IPS-20b (cell line): ENCODE results near the gene KCNJ18.
"Not testable (repeated sequence)": the region's sequence is repeated elsewhere in the genome, so short reads cannot be mapped to it uniquely, and the experiment has no call there.

Source experiments
- H3K27ac ChIP-seq: one replicate; pipeline ENCODE4 v1.5.1; 2013; ENCODE audit warnings: low read length
- H3K27me3 ChIP-seq: 2 replicates; pipeline ENCODE4 v1.6.1; 2013; ENCODE audit warnings: mild to moderate bottlenecking, low read length, inconsistent platforms; ENCODE audit not compliant: insufficient read depth
- H3K36me3 ChIP-seq: 2 replicates; pipeline ENCODE4 v1.6.1; 2013; ENCODE audit warnings: low read depth, mild to moderate bottlenecking, inconsistent platforms, low read length, moderate library complexity; ENCODE audit not compliant: insufficient read depth
- H3K4me1 ChIP-seq: 2 replicates; pipeline ENCODE4 v1.6.1; 2013; ENCODE audit warnings: mild to moderate bottlenecking, control low read depth, inconsistent platforms, low read length, moderate library complexity; ENCODE audit not compliant: insufficient read depth
- H3K4me3 ChIP-seq: 2 replicates; pipeline ENCODE4 v1.5.1; 2013; ENCODE audit warnings: mild to moderate bottlenecking, low read length, inconsistent platforms
- H3K9ac ChIP-seq: 2 replicates; pipeline ENCODE4 v1.6.1; 2013; ENCODE audit warnings: low read depth, mild to moderate bottlenecking, inconsistent platforms, low read length, moderate library complexity
- H3K9me3 ChIP-seq: 2 replicates; pipeline ENCODE4 v1.6.1; 2013; ENCODE audit warnings: mild to moderate bottlenecking, low read depth, low read length, inconsistent platforms; ENCODE audit not compliant: insufficient read depth

The KCNJ18 gene

GRCh38 chr17:21702521-21702920 is 10.2 kb downstream of the KCNJ18 start:
- not testable (repeated sequence) for H3K9ac ChIP-seq, H3K27me3 ChIP-seq, H3K4me3 ChIP-seq, H3K9me3 ChIP-seq, H3K27ac ChIP-seq, H3K36me3 ChIP-seq, H3K4me1 ChIP-seq

DNA sequence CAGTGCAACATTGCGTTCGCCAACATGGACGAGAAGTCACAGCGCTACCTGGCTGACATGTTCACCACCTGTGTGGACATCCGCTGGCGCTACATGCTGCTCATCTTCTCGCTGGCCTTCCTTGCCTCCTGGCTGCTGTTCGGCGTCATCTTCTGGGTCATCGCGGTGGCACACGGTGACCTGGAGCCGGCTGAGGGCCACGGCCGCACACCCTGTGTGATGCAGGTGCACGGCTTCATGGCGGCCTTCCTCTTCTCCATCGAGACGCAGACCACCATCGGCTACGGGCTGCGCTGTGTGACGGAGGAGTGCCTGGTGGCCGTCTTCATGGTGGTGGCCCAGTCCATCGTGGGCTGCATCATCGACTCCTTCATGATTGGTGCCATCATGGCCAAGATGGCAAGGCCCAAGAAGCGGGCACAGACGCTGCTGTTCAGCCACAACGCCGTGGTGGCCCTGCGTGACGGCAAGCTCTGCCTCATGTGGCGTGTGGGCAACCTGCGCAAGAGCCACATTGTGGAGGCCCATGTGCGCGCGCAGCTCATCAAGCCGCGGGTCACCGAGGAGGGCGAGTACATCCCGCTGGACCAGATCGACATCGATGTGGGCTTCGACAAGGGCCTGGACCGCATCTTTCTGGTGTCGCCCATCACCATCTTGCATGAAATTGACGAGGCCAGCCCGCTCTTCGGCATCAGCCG is 10.8 kb downstream of the KCNJ18 start:
- not testable (repeated sequence) for H3K27me3 ChIP-seq, H3K36me3 ChIP-seq, H3K4me1 ChIP-seq, H3K27ac ChIP-seq, H3K4me3 ChIP-seq, H3K9ac ChIP-seq, H3K9me3 ChIP-seq

GRCh38 chr17:21703891-21704872 is 11.9 kb downstream of the KCNJ18 start:
- not testable (repeated sequence) for H3K9ac ChIP-seq, H3K27ac ChIP-seq, H3K27me3 ChIP-seq, H3K9me3 ChIP-seq, H3K36me3 ChIP-seq, H3K4me1 ChIP-seq, H3K4me3 ChIP-seq

DNA sequence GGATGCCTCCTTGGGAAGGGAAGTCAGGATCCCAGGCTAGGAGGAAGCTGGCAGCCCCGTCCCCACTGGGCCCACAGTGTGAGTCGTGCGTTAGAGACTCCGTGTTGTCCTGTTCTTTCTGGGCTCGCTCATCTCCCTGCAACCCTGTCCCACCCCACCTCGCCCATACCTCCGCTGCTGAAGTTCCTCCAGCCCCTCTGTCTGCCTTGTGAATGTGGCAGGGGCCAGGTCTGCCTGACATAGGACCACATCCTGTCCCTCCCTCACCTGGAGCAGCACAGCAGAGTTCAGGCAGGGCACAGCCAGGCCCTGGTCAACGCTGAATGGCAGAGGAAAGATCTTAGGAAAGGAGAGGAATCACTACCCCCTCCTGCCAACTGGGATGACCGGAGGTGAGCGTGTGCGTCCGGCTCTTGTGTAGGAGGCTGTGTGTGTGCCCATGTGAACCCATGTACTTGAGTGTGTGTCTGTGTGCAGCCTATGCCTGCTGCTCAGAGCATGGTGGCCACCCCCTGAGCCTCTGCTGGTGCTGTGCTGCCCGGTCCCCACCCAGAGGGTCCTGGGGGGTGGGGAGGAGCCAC is 12.8 kb downstream of the KCNJ18 start:
- H3K9ac ChIP-seq = no peak overlapping the region
- no peak overlapping the region for H3K4me3 ChIP-seq
- no peaks in the 10 kb centered on the region for H3K27me3 ChIP-seq
- no peaks in the 10 kb centered on the region for H3K36me3 ChIP-seq
- H3K9me3 ChIP-seq = no peaks in the 10 kb centered on the region
- no peak overlapping the region for H3K27ac ChIP-seq
- H3K4me1 ChIP-seq = no peaks in the 10 kb centered on the region

- not testable (repeated sequence) for H3K4me3 ChIP-seq, H3K27ac ChIP-seq, H3K9ac ChIP-seq, H3K27me3 ChIP-seq, H3K36me3 ChIP-seq, H3K9me3 ChIP-seq, H3K4me1 ChIP-seq
These were observed 13.4 kb downstream of the KCNJ18 start for GRCh38 chr17:21705746-21706145.

DNA sequence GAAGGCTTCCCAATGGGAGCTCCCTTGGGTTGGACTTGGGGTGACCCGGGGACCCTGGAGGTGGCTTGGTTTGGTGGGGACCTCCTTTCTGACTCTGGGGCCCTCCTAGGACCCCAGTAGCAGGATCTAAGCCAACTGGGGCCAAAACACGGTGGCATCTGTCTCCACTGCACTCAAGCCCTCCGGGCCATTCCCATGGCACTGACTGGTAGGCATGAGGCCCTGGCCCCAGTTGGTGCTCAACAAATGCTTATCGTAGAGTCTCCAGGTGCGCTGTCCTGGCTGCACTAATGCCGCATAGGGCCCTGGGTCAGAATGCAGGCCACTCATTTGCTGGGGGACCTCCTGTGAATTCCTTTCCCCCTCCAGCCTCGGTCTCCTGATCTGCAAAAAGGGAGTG is 14.2 kb downstream of the KCNJ18 start:
- H3K9me3 ChIP-seq, H3K4me1 ChIP-seq, H3K36me3 ChIP-seq, H3K27ac ChIP-seq, H3K27me3 ChIP-seq, H3K4me3 ChIP-seq, H3K9ac ChIP-seq: not testable (repeated sequence)

DNA sequence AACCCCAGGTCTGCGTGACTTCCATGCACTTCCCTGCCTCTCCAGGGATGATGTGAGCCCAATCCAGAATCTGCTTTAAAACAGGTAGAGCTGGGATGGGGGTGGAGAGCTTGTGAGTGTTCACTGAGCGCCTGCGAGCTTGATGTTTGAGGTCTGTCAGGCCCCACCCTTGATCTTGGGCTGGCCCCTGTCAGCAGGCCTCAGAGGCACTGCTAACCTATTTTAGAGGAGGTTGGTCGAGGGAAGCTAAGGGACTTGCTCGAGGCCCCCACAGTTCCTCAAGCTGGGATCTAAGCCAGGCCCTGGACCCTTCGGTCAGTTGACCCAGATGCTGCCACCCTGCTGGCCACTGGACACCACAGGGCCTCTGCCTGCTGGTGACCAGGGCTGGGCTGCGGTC is 14.8 kb downstream of the KCNJ18 start:
- H3K27me3 ChIP-seq, H3K36me3 ChIP-seq, H3K9ac ChIP-seq, H3K4me3 ChIP-seq, H3K9me3 ChIP-seq, H3K27ac ChIP-seq, H3K4me1 ChIP-seq: not testable (repeated sequence)

DNA sequence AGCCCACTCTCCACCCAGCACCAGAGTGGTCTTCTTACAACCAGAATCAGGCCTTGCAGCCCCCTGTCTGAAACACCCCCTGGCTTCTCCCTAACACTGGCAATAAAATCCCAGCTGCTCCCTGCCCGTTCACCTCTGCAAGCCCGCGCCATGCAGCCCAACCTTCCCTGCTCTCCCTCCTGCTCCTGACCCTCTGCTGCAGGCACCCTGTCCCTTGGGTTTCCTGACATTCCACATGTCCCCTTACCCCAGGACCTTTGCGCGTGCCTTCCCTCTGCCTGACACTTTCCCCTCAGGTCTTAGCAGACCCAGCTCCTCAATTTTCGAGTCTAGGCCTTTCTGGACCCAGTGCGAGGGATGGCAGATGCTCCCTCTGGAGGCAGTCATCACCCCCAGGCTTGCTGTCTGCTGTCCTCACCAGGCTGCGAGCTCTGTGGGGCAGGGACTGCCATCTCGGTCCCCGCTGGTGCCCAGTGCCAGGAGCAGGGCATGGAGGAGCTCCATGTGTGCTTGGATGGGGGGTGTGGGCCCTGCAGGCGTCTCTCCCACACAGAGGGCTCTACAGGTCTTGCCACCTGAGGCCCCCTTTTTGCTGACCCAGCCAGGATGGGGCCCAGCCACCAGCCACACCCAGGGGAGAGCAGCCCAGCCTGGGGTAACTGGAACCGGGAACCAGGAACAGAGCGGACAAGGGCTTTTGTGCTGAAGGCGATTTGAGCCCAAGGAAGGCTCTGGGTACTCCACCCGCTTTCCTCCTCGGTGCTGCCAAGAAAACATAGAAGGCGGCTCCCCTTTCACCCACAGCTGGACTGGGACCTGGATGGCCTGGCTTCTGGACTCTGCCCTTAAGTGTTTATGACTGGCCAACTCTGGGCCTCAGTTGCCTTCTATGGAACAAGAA is 15.6 kb downstream of the KCNJ18 start:
- not testable (repeated sequence) for H3K27ac ChIP-seq, H3K9ac ChIP-seq, H3K4me3 ChIP-seq, H3K9me3 ChIP-seq, H3K36me3 ChIP-seq, H3K27me3 ChIP-seq, H3K4me1 ChIP-seq

- H3K27ac ChIP-seq, H3K9ac ChIP-seq, H3K27me3 ChIP-seq, H3K4me3 ChIP-seq, H3K4me1 ChIP-seq, H3K36me3 ChIP-seq, H3K9me3 ChIP-seq: not testable (repeated sequence)
These were observed 16.6 kb downstream of the KCNJ18 start for GRCh38 chr17:21708612-21709535.

DNA sequence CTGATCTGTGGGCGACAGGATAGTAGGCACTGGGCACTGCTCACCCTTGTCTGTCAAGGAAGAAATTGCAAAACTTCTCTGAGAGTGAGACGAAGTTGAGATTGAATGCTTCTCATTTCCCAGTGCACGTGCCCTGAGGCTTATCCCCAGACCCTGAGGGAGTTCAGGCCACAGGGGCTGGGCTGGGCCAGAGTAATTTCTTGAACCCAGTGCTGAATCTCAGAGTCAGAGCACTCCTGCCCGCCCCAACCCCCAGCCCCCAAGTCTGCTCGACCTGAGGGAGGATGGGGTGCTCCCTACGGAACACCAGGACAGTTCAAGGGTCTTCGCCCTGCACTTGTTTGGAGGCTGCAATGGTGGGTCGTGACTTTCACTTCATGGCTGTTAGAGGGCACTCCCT is 17.7 kb downstream of the KCNJ18 start:
- H3K27me3 ChIP-seq = not testable (repeated sequence)

DNA sequence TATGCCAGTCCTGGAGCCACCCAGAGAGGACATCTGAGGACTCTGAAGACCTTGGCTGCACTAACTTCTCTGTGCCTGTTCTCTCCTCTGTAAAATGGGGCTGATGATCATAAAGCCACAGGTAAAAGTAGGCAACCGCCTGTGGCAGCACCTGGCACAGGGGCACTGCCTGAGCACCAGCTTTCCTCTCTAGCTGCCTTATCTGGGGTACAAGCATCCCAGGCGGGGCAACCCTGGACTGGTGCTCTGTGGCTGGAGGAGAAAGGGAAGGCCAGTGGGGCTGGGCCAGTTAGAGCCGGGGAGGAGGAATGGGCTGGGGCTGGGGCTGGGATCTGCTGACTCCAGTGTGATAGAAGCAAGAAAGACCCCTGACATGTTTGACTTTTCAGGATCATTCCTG is 18.2 kb downstream of the KCNJ18 start:
- H3K4me1 ChIP-seq, H3K9me3 ChIP-seq, H3K4me3 ChIP-seq: not testable (repeated sequence)

More for the DNA sequence above, 17.7 kb downstream of the KCNJ18 start:
- not testable (repeated sequence) for H3K9ac ChIP-seq, H3K4me3 ChIP-seq, H3K9me3 ChIP-seq, H3K4me1 ChIP-seq, H3K36me3 ChIP-seq, H3K27ac ChIP-seq

More for the DNA sequence above, 18.2 kb downstream of the KCNJ18 start:
- not testable (repeated sequence) for H3K36me3 ChIP-seq, H3K27ac ChIP-seq, H3K9ac ChIP-seq, H3K27me3 ChIP-seq
